TTC549 (cell line): ENCODE data around the gene CTDSPL2.
"Not testable (repeated sequence)": the region's sequence is repeated elsewhere in the genome, so short reads cannot be mapped to it uniquely, and the experiment has no call there.

Experiments
- FAIRE-seq: peaks from 2 replicates; lab custom pipeline; 2012; peaks lifted over from hg19 to GRCh38; lab: Jason Lieb, UNC

CTDSPL2 gene

DNA sequence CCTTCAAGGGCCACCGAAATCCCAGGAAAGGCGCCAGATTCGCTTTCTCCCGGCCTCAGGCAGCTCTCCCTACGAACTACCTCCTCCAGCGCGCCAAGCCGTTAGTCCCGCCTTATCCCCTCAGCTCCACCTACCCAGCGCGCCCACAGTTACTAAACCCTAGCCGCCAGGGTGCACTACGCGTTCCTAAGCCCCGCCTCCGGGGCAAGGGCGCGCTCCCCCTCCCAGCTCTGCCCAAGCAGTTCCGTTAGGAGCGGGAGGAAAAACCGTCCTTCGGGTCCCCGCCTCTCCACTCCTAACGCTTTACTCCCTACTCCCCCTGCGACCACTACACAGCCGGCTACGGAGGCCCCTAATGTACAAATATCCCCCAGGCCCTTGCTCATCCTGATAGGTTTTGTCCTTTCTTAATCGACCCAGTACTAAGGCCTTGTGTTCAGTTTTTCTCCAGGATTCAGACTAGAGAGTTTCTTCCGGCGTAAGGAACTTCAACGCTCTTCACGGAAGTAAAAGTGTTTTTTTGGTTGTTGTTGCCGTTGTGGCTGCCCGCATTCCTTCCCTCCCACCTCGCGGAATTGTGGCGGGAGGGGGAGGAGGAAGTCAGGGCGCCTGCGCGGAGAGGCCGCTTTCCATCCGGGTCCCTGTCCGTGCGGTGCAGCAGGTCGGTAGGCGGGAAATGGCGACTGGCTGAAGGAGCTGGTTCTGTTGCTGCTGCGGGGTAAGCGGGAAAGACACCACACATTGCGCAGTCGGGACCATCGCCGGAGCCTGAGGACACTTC is at the start of gene CTDSPL2:
Gene CTDSPL2, plus strand, starts transcription at position 655 of the 781 bp plus-strand sequence. CDS start 31,386 bp downstream, outside the sequence.
- peak; percentile 91 for FAIRE-seq

DNA sequence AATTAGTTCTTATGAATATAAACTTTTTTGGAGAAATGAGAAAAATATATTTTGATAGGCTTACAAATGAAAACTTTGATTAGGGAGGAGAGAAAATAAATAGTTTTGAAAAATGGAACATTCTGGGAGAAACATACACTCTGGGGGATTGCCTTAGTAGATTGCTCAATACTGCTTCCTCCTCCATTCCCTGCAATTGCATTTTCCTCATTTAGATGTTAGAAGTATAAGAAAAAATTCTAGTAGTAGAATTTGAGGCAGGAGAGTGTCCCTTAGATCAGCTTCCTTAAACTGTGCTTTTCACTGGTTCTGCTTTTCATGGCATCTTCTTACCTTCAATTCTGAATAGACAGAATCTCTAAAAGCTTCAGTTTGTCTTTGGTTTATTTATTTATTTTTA is 46.2 kb upstream of the CTDSPL2 start:
- FAIRE-seq, result no peak

DNA sequence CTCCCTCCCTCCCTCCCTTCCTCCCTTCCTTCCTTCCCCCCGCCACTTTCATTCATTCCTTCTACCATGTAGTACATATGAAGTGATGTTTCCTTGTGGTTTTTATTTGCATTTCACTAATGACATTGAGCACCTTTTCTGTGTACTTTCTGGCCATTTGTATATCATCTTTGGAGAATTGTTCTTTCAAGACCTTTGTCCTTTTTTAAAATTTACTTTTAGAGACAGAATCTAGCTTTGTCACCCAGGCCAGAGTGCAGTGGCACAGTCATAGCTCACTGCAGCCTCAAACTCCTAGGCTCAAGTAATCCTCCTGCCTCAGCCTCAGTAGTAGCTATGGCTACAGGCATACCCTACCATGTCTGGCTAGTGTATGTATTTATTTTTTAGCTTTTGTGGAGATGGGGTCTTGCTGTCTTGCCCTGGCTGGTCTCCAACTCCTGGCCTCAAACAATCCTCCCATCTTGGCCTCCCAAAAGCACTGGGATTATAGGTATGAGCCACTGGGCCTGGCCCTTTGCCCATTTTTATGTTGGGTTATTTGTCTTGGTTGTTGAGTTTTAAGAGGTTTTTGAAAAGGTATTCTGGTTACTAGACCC is 42.0 kb upstream of the CTDSPL2 start:
- no peak for FAIRE-seq

- FAIRE-seq, result no peak
Observed at GRCh38 chr15:44394062-44394461, 33.4 kb upstream of the CTDSPL2 start.

DNA sequence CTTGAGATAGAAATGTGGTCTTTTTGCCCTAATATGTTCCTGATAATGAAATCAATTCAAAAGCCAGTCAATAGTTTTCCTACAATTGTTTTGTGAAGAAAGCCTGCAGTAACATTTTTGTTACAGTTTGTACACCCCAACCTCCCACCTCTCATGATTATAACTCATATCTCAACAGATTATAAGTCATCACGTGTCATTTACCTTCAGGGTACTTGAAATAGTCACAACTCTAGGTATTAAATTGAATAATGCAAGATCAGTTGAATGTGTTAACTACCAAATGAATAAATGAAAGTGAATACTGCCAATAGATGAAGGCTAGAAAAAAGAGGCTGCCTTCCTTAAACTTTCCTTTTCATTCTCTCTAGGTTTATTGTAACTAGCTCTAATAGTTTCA is 32.9 kb upstream of the CTDSPL2 start:
- FAIRE-seq, result no peak

GRCh38 chr15:44397869-44398268 is 29.6 kb upstream of the CTDSPL2 start:
- no peak for FAIRE-seq

GRCh38 chr15:44414001-44414400 is 13.4 kb upstream of the CTDSPL2 start:
- no peak for FAIRE-seq

DNA sequence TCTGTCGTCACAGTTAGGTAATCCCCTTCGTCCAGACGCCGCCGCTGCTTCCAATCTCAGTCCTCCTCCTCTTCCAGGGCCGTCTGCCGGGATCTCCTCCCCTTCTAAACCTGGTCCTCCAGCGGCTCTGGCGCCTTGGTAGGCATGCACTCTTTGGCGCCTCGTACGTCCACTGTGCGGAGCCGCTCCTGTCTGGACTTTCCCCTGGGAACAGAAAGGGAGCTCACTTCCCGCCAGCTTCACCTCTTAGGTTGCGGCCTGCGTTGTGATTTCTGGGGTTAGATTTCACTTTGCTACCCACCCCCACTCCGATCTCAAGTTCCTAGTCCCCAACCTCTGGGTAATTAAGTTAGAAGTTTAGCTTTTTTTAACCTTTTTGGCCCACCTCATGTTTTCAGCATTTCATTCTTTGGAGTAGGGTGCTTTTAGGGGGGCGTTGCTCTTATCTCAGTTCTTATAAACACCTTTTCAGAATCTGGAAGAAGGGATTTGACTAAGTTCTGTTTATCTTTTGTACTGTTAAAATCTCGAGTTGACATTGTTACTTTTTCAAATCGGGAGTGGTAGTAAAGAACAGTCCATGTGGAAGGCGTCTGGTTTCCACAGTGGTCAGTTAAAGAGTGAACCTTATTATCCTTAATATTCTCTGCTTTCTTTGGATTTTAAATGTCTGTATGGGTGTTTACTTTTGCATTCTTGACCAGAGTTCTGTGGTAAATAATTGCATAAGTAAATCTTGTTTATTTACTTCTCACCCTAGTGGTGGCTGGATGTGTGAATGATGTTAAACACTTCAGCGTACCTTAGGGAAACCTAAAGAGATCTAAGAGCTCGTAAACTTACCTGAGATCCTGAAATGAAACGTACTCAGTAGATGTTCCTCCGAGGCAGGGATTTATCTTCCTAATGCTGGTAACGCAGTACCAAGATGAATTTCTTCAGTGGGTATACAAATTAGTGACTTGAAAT is 611 bp downstream of the CTDSPL2 start:
- FAIRE-seq, result no peak

- FAIRE-seq, result no peak
Observed at GRCh38 chr15:44435893-44436667, 8.7 kb downstream of the CTDSPL2 start.

- no peak for FAIRE-seq
Observed at GRCh38 chr15:44438402-44438801, 11.0 kb downstream of the CTDSPL2 start.

GRCh38 chr15:44441095-44441501 is 13.7 kb downstream of the CTDSPL2 start:
- no peak for FAIRE-seq

GRCh38 chr15:44443515-44443914 is 16.1 kb downstream of the CTDSPL2 start:
- no peak for FAIRE-seq

- FAIRE-seq, result no peak
Observed at GRCh38 chr15:44447772-44448376, 20.4 kb downstream of the CTDSPL2 start.

DNA sequence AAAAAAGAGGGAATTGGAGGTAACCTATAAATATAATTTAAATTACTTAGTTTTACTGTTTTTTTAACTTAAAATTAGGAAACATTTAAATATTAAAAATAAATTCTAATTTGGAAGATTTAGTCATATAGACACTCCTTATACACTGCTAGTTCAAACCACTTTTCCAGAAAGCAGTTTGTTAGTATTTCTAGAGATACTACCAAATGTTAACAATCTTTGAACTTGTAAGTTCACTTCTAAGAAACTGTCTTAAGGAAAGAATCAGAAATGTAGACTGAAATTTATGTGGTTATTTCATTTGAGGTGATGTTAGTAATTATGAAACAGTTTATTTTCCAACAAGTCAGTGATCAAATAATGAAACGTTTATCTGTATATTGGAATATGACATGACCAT is 22.7 kb downstream of the CTDSPL2 start:
- no peak for FAIRE-seq

- not testable (repeated sequence) for FAIRE-seq
Observed at GRCh38 chr15:44453578-44454283, 26.3 kb downstream of the CTDSPL2 start.

DNA sequence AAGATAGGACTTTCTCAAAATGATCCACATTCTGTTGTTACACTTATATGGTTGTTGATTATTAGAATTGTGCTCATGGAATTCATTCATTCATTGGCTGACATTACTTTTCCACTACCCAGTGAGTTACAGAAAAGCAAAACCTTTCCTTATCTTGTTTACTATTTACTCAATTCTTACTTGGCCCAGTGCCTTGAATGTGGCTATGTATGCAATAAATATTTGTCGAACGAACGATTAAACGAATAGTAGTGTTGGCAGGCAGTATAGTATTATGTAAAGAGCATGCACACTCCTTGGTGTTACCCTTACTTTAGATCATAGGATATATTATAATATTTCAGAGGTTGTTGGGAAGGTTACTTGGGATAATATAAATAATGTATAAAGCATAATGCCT is 31.0 kb downstream of the CTDSPL2 start:
- FAIRE-seq, result no peak

DNA sequence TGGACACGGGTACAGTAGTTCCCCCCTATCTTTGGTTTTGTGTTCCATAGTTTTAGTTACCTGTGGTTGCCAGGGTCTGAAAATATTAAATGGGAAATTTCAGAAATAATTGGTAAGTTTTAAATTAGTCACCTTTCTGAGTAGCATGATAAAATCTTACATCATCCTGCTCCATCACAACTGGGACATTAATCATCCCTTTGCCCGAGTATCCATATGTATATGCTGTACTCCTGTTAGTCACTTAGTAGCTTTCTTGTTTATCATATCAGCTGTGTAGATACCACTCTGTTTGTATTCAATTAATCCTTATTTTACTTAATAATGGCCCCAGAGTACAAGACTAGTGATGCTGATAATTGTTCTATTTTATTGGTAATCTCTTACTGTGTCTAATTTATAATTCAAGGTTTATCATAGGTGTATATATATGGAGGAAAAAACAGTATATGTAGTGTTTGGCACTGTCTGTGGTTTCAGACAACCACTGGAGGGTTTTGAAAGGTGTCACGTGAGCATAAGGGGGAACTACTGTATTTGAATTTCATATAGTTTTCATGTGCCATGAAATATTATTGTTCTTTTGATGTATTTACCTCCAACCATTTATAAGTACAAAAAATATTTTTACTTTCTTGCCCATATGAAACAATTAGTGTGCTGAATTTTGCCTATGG is 41.4 kb downstream of the CTDSPL2 start:
- no peak for FAIRE-seq

DNA sequence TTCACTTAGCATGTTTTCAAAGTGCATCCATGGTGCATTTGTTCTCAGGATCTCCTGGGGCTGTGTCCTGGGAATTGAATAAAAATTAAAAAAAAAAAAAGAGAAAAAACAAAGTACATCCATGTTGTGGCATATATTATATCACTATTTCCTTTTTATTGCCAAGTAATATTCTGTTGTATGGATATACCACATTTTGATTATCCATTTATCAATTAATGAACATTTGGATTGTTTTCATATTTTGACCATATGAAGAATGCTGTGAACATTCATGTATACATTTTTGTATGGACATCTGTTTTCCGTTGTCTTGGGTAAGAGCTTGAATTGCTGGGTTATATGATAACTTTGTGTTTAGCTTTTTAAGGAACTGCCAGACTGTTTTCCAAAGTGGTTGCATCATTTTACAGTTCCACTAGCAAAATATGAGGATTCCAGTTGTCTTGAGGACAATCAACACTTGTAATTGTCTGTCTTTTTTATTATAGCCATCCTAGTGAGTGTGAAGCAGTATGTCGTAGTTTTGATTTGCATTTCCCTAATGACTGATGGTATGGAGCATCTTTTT is 44.5 kb downstream of the CTDSPL2 start:
- FAIRE-seq, result no peak

DNA sequence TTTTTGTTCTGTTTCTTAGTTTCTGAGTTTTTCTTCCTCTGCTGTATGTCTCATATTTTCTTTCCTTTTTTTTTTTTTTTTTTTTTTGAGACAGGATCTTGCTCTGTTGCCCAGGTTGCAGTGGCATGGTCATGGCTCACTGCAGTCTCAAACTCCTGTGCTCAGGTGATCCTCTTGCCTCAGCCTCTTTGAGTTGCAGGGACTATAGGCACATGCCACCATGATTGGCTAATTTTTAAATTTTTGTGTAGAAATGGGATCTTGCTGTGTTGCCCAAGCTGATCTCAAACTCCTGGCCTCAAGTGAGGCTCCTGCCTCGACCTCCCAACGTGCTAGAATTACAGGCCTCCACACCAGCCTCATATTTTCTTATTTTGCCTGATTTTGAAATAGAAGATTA is 51.9 kb downstream of the CTDSPL2 start:
- no peak for FAIRE-seq

GRCh38 chr15:44482090-44482489 is 54.7 kb downstream of the CTDSPL2 start:
- FAIRE-seq, result no peak
